Measurements from ENCODE around the gene RTKN. TPM values are rescaled to one million over a fixed set of nuclear protein-coding genes. Genes with fewer than 3 reads are reported as not detected.

The RTKN gene
- total and polyA plus RNA-seq, 10 of the 15 experiments (the other 5 are each of a cell fraction or from before 2014, with no cell fraction given) = 0.50 to 12.3 (median 5.4) TPM

DNA sequence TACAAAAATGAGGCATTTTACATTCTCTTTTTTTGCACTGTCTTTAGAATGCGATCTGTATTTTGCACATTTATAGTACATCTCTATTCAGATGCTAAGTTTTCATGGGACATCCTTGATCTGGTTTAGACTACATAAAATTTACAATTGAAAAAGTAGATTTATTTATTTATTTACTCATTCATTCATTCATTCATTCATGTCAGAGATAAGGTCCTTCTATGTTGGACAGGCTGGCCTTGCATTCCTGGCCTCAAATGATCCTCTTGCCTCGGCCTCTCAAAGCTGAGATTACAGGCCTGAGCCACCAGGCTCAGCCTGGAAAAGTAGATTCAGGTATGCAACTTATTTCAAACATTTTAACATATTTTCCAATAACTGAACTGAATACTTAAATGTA, 45.6 kb downstream of the RTKN start:
- H2AFZ ChIP-seq (ENCODE audit: control insufficient read depth, low read depth, low read length) = no peak overlapping the region
- no TSS peak for BruUV-seq (replicated peaks)
- DNase-seq (ENCODE audit: low read depth, low spot score) (no peak), ATAC-seq (no peak), FAIRE-seq (no peak)
- no peak for TF ChIP-seq GATAD2B (conservative IDR thresholded peaks at IDR 0.05; ENCODE audit: low read depth)
- TF ChIP-seq CBX3 (IDR thresholded peaks at IDR 0.05; ENCODE audit: borderline replicate concordance, low read depth) = no peak
- TF ChIP-seq, protein P1, sequence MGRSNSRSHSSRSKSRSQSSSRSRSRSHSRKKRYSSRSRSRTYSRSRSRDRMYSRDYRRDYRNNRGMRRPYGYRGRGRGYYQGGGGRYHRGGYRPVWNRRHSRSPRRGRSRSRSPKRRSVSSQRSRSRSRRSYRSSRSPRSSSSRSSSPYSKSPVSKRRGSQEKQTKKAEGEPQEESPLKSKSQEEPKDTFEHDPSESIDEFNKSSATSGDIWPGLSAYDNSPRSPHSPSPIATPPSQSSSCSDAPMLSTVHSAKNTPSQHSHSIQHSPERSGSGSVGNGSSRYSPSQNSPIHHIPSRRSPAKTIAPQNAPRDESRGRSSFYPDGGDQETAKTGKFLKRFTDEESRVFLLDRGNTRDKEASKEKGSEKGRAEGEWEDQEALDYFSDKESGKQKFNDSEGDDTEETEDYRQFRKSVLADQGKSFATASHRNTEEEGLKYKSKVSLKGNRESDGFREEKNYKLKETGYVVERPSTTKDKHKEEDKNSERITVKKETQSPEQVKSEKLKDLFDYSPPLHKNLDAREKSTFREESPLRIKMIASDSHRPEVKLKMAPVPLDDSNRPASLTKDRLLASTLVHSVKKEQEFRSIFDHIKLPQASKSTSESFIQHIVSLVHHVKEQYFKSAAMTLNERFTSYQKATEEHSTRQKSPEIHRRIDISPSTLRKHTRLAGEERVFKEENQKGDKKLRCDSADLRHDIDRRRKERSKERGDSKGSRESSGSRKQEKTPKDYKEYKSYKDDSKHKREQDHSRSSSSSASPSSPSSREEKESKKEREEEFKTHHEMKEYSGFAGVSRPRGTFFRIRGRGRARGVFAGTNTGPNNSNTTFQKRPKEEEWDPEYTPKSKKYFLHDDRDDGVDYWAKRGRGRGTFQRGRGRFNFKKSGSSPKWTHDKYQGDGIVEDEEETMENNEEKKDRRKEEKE (IDR thresholded peaks at IDR 0.05) = no peak
- TF ChIP-seq, protein P2, sequence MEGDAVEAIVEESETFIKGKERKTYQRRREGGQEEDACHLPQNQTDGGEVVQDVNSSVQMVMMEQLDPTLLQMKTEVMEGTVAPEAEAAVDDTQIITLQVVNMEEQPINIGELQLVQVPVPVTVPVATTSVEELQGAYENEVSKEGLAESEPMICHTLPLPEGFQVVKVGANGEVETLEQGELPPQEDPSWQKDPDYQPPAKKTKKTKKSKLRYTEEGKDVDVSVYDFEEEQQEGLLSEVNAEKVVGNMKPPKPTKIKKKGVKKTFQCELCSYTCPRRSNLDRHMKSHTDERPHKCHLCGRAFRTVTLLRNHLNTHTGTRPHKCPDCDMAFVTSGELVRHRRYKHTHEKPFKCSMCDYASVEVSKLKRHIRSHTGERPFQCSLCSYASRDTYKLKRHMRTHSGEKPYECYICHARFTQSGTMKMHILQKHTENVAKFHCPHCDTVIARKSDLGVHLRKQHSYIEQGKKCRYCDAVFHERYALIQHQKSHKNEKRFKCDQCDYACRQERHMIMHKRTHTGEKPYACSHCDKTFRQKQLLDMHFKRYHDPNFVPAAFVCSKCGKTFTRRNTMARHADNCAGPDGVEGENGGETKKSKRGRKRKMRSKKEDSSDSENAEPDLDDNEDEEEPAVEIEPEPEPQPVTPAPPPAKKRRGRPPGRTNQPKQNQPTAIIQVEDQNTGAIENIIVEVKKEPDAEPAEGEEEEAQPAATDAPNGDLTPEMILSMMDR (IDR thresholded peaks at IDR 0.05 in 2 of 3, conservative IDR thresholded peaks at IDR 0.05 in 1 of 3; ENCODE audit: control insufficient read depth in 2 of 3, extremely low read depth in 1 of 3, insufficient read depth in 1 of 3, low read depth in 3 of 3, low read length in 3 of 3) = no peak
- TF ChIP-seq ZNF217 (IDR thresholded peaks at IDR 0.05) = no peak
- TF ChIP-seq BMI1 (IDR thresholded peaks at IDR 0.05; ENCODE audit: borderline replicate concordance) = no peak
- TF ChIP-seq KAT2A (conservative IDR thresholded peaks at IDR 0.05; ENCODE audit: control insufficient read depth, low read depth, low read length) = no peak
- TF ChIP-seq, protein P3, sequence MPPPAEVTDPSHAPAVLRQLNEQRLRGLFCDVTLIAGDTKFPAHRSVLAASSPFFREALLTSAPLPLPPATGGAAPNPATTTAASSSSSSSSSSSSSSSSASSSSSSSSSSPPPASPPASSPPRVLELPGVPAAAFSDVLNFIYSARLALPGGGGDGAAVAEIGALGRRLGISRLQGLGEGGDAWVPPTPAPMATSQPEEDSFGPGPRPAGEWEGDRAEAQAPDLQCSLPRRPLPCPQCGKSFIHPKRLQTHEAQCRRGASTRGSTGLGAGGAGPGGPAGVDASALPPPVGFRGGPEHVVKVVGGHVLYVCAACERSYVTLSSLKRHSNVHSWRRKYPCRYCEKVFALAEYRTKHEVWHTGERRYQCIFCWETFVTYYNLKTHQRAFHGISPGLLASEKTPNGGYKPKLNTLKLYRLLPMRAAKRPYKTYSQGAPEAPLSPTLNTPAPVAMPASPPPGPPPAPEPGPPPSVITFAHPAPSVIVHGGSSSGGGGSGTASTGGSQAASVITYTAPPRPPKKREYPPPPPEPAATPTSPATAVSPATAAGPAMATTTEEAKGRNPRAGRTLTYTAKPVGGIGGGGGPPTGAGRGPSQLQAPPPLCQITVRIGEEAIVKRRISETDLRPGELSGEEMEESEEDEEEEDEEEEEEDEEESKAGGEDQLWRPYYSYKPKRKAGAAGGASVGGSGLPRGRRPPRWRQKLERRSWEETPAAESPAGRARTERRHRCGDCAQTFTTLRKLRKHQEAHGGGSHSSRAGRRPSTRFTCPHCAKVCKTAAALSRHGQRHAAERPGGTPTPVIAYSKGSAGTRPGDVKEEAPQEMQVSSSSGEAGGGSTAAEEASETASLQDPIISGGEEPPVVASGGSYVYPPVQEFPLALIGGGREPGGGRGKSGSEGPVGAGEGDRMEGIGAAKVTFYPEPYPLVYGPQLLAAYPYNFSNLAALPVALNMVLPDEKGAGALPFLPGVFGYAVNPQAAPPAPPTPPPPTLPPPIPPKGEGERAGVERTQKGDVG (CRISPR knock-in tag; IDR thresholded peaks at IDR 0.05) = no peak
- TF ChIP-seq, protein P4, sequence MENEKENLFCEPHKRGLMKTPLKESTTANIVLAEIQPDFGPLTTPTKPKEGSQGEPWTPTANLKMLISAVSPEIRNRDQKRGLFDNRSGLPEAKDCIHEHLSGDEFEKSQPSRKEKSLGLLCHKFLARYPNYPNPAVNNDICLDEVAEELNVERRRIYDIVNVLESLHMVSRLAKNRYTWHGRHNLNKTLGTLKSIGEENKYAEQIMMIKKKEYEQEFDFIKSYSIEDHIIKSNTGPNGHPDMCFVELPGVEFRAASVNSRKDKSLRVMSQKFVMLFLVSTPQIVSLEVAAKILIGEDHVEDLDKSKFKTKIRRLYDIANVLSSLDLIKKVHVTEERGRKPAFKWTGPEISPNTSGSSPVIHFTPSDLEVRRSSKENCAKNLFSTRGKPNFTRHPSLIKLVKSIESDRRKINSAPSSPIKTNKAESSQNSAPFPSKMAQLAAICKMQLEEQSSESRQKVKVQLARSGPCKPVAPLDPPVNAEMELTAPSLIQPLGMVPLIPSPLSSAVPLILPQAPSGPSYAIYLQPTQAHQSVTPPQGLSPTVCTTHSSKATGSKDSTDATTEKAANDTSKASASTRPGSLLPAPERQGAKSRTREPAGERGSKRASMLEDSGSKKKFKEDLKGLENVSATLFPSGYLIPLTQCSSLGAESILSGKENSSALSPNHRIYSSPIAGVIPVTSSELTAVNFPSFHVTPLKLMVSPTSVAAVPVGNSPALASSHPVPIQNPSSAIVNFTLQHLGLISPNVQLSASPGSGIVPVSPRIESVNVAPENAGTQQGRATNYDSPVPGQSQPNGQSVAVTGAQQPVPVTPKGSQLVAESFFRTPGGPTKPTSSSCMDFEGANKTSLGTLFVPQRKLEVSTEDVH (IDR thresholded peaks at IDR 0.05; ENCODE audit: low read depth, partially characterized antibody) = no peak
- TF ChIP-seq, protein P5, sequence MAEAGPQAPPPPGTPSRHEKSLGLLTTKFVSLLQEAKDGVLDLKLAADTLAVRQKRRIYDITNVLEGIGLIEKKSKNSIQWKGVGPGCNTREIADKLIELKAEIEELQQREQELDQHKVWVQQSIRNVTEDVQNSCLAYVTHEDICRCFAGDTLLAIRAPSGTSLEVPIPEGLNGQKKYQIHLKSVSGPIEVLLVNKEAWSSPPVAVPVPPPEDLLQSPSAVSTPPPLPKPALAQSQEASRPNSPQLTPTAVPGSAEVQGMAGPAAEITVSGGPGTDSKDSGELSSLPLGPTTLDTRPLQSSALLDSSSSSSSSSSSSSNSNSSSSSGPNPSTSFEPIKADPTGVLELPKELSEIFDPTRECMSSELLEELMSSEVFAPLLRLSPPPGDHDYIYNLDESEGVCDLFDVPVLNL (IDR thresholded peaks at IDR 0.05; ENCODE audit: low read depth, low read length) = no peak
- in situ Hi-C loops (cut with MboI) (loop anchor here (10.0 kb wide), 1 partner anchor 571 kb away; the partner anchor contains the start of gene STAMBP), intact Hi-C loops (cut with micrococcal nuclease; ENCODE audit: unreplicated experiment) (loop anchor here (10.0 kb wide), 1 partner anchor 251 kb away; the partner anchor contains the start of gene BOLA3)
- H3K9ac ChIP-seq (ENCODE audit: control insufficient read depth, insufficient read depth, low read length) = no peak overlapping the region
- no peaks in the 10 kb centered on the region for H3K36me3 ChIP-seq (ENCODE audit: control insufficient read depth in 2 of 2, insufficient read depth in 2 of 2, low read length in 1 of 2)
- peaks cover 6% of the 10 kb centered on the region for H3K79me2 ChIP-seq (ENCODE audit: control insufficient read depth, insufficient read depth, low read length)
- ChIA-PET RAD21 (ENCODE audit: unreplicated experiment) (no interaction called here), SMC1A (ENCODE audit: uncharacterized antibody, unreplicated experiment) (interaction anchor here (0.6 to 1.2 kb wide), 2 partner anchors 10 to 23 kb away, joined by 3 read pairs; no protein-coding TSS in a partner anchor), POLR2A (no interaction called here), CTCF (interaction anchor here (0.7 to 1.7 kb wide), 3 partner anchors 61 to 657 kb away, joined by 3 to 5 read pairs (median 4); no protein-coding TSS in a partner anchor)
- no peaks in the 10 kb centered on the region for H4K20me1 ChIP-seq (ENCODE audit: control insufficient read depth, insufficient read depth)
- no peak overlapping the region for H3K4me2 ChIP-seq (ENCODE audit: control insufficient read depth, insufficient read depth)
- WGBS (ENCODE audit: insufficient coverage, insufficient replicate concordance, low lambda C conversion rate, missing lambda C conversion rate) = 67% methylated on average over 2 of the region's 2 CpGs
- H3K4me1 ChIP-seq (ENCODE audit: control insufficient read depth, insufficient read depth, low read length) = peaks cover 3% of the 10 kb centered on the region; the same call in 1 of the 2 replicates
- H3K9me3 ChIP-seq (replicated peaks; ENCODE audit: control insufficient read depth, insufficient read depth, low read length) = no peaks in the 10 kb centered on the region
- H3K27ac ChIP-seq (ENCODE audit: control insufficient read depth, insufficient read depth) = no peak overlapping the region
- no peaks in the 10 kb centered on the region for H3K27me3 ChIP-seq (replicated peaks in 1 of 2; ENCODE audit: control insufficient read depth in 2 of 2, insufficient read depth in 2 of 2, low read length in 1 of 2)
- no peak overlapping the region for H3K4me3 ChIP-seq
